K562 (cell line): ENCODE data around the gene SLC9C2. TPM values are rescaled to one million over a fixed set of nuclear protein-coding genes. Genes with fewer than 3 reads are reported as not detected.

Experiments used
- ARID3B ChIP-seq: fragments of 250-450 bp; sonication (Bioruptor Pico); IDR thresholded peaks from 2 replicates; pipeline ENCODE4 v1.4.0; 2020; ENCODE audit warnings: borderline replicate concordance
- CHAMP1 ChIP-seq: fragments of 450-650 bp; IDR thresholded peaks from 2 replicates; pipeline ENCODE4 v1.6.1; 2016; ENCODE audit warnings: mild to moderate bottlenecking
- CHD4 ChIP-seq: fragments of 200-600 bp; sonication (generic); IDR thresholded peaks from 3 replicates; pipeline ENCODE4 v1.6.1; 2012; ENCODE audit warnings: low read depth, mild to moderate bottlenecking, mixed read lengths, low read length, inconsistent platforms; ENCODE audit not compliant: insufficient read depth, insufficient replicate concordance, poor library complexity, severe bottlenecking
- EGR1 ChIP-seq: fragments of 450-650 bp; conservative IDR thresholded peaks from 2 replicates; pipeline ENCODE4 v1.6.1; 2017; ENCODE audit warnings: mild to moderate bottlenecking
- GATAD2A ChIP-seq: fragments of 450-650 bp; IDR thresholded peaks from 2 replicates; pipeline ENCODE4 v1.6.1; 2017
- HSF4 ChIP-seq: fragments of 250-450 bp; sonication (Bioruptor Pico); IDR thresholded peaks from 2 replicates; pipeline ENCODE4 v2.1.2; 2022; ENCODE audit warnings: mild to moderate bottlenecking, moderate library complexity, borderline replicate concordance
- MEIS2 ChIP-seq: fragments of 450-650 bp; IDR thresholded peaks from 2 replicates; pipeline ENCODE4 v1.6.1; 2014; ENCODE audit warnings: mild to moderate bottlenecking; ENCODE audit not compliant: partially characterized antibody
- NKRF ChIP-seq: fragments of 450-650 bp; IDR thresholded peaks from 2 replicates; pipeline ENCODE4 v1.6.1; 2016; ENCODE audit warnings: borderline replicate concordance
- RBM34 ChIP-seq: fragments of 200-400 bp; formaldehyde crosslinking; IDR thresholded peaks from 2 replicates; pipeline ENCODE4 v1.6.1; 2018; ENCODE audit warnings: low read length, borderline replicate concordance; ENCODE audit not compliant: insufficient read depth
- TBP ChIP-seq: optimal IDR thresholded peaks from 2 replicates; pipeline ENCODE3; 2011; ENCODE audit warnings: low read depth, low read length, improper control_type of control experiment
- ZMIZ1 ChIP-seq, 2 experiments: fragments of 150-350 bp in 1 of 2; IDR thresholded peaks; 2 replicates each; pipeline ENCODE4 v1.6.1; 2012 to 2016; ENCODE audit warnings: low read depth in 2 of 2, low read length in 2 of 2, mild to moderate bottlenecking in 1 of 2, moderate library complexity in 1 of 2
- ZNF316 ChIP-seq: fragments of 450-650 bp; IDR thresholded peaks from 2 replicates; pipeline ENCODE4 v1.6.1; 2016
- ZNF592 ChIP-seq: fragments of 450-650 bp; IDR thresholded peaks from 2 replicates; pipeline ENCODE4 v1.6.1; 2017; ENCODE audit warnings: antibody characterized with exemption, mild to moderate bottlenecking
- polyA plus RNA-seq, 8 experiments: library from polyadenylated mRNA; depleted of rRNA in 4 of 8; stranded (reverse) in 5 of 8; unstranded in 3 of 8; fragments of >200 nt; fragmentation: Nextera tagmentation in 2 of 8; fragmentation: Illumina TruSeq in 1 of 8; extraction: Ambion mirVana in 2 of 8; extraction: Trizol in 1 of 8; gene quantifications; 2 replicates each; pipeline versions ENCODE4 v1.2.1 to v1.2.3, GENCODE V29; 2011 to 2014; ENCODE audit warnings: inconsistent platforms in 1 of 8, missing spikeins in 1 of 8
- total RNA-seq, 7 experiments: library from RNA; depleted of rRNA in 6 of 7; stranded (reverse); fragments of >200 nt in 6 of 7; fragmentation: Illumina TruSeq in 2 of 7; extraction: Trizol in 2 of 7; gene quantifications; 2 replicates each; pipeline versions ENCODE4 v1.2.1 to v1.2.3, GENCODE V29; 2011 to 2021; ENCODE audit warnings: low replicate concordance in 1 of 7

Gene SLC9C2
- total and polyA plus RNA-seq, 9 of the 15 experiments (the other 6 are each of a cell fraction or from before 2014, with no cell fraction given) = 0.11 to 0.22 (median 0.15) TPM; not detected in 5

GRCh38 chr1:173478094-173478674 lies 124.7 kb downstream of the SLC9C2 start (continued):
- TF ChIP-seq RBM34 (no peak), EGR1 (peak; percentile 60; the same call in 1 of the 2 replicates), ZNF592 (peak; percentile 46; the same call in 1 of the 2 replicates), CHAMP1 (no peak), GATAD2A (no peak), ZNF316 (peak; percentile 94), ZMIZ1 (IDR thresholded peaks at IDR 0.05; ENCODE audit: low read depth in 2 of 2, low read length in 2 of 2) (no peak), HSF4 (CRISPR knock-in tag) (no peak), TBP (peak; percentile 41), NKRF (peak; percentile 65; the same call in 1 of the 2 replicates), MEIS2 (peak; percentile 51), ARID3B (no peak), CHD4 (no peak)
